HEK293 (cell line): Measurements from ENCODE around the gene F5.

Source experiments
- CTCF ChIA-PET: fragments of 350-600 bp; formaldehyde crosslinking; extraction: SDS; loops from one replicate; lab custom pipeline; 2021; ENCODE audit warnings: antibody characterized with exemption; lab: Yijun Ruan, JAX
- POLR2A ChIA-PET: fragments of 300-600 bp; formaldehyde crosslinking; extraction: SDS; loops from one replicate; lab custom pipeline; 2020; ENCODE audit warnings: antibody characterized with exemption, inconsistent platforms; lab: Yijun Ruan, JAX
- H3K27ac ChIP-seq: fragments of 200-500 bp; sonication (Bioruptor generic); 2 replicates; pipeline ENCODE4 v1.5.1; 2014; ENCODE audit warnings: low read depth, low read length, control low read depth, inconsistent platforms; ENCODE audit errors: extremely low read depth
- H3K36me3 ChIP-seq, 2 experiments: fragments of 200-500 bp in 1 of 2; sonication (Bioruptor generic) in 1 of 2; 1 replicate in 1 of 2; 2 replicates in 1 of 2; pipeline ENCODE4 v1.5.1; 2014 to 2017; ENCODE audit warnings: inconsistent platforms in 2 of 2, low read length in 2 of 2; ENCODE audit not compliant: control insufficient read depth in 2 of 2, insufficient read depth in 1 of 2
- H3K4me1 ChIP-seq: fragments of 200-500 bp; sonication (Bioruptor generic); 2 replicates; pipeline ENCODE4 v1.5.1; 2014; ENCODE audit warnings: mild to moderate bottlenecking, low read length, inconsistent platforms; ENCODE audit not compliant: control insufficient read depth, insufficient read depth
- H3K4me3 ChIP-seq: 2 replicates; pipeline ENCODE4 v1.5.1; 2011; ENCODE audit warnings: low read depth, mild to moderate bottlenecking, control low read depth, low read length, moderate library complexity
- H3K9me3 ChIP-seq: fragments of 200-500 bp; sonication (Bioruptor generic); 2 replicates; pipeline ENCODE4 v1.5.1; 2014; ENCODE audit warnings: low read depth, low read length, inconsistent platforms; ENCODE audit not compliant: control insufficient read depth, insufficient read depth
- GLIS2 ChIP-seq: fragments of 450-650 bp; formaldehyde crosslinking; IDR thresholded peaks from 2 replicates; pipeline ENCODE4 v1.5.1; 2016; ENCODE audit warnings: missing biosample characterization, missing genetic modification characterization
- IKZF3 ChIP-seq: fragments of 450-650 bp; IDR thresholded peaks from 2 replicates; pipeline ENCODE4 v1.5.0; 2018; ENCODE audit warnings: missing biosample characterization, mild to moderate bottlenecking, missing genetic modification characterization, moderate library complexity
- MZF1 ChIP-seq: fragments of 450-650 bp; formaldehyde crosslinking; IDR thresholded peaks from 2 replicates; pipeline ENCODE4 v1.5.1; 2017; ENCODE audit warnings: missing biosample characterization, missing genetic modification characterization, borderline replicate concordance
- SALL2 ChIP-seq: fragments of 450-650 bp; formaldehyde crosslinking; IDR thresholded peaks from 2 replicates; pipeline ENCODE4 v1.5.0; 2017; ENCODE audit warnings: missing biosample characterization, mild to moderate bottlenecking, missing genetic modification characterization, borderline replicate concordance
- TCF7L2 ChIP-seq: IDR thresholded peaks from 2 replicates; pipeline ENCODE4 v1.6.1; 2011; ENCODE audit warnings: low read depth, mild to moderate bottlenecking, inconsistent platforms, low read length, moderate library complexity, borderline replicate concordance
- ZBTB17 ChIP-seq: fragments of 450-650 bp; formaldehyde crosslinking; IDR thresholded peaks from 2 replicates; pipeline ENCODE4 v1.5.1; 2016; ENCODE audit warnings: missing biosample characterization, missing genetic modification characterization
- ZBTB20 ChIP-seq: fragments of 450-650 bp; formaldehyde crosslinking; IDR thresholded peaks from 2 replicates; pipeline ENCODE4 v1.5.1; 2016; ENCODE audit warnings: missing biosample characterization, missing genetic modification characterization
- ZNF133 ChIP-seq: fragments of 450-650 bp; formaldehyde crosslinking; IDR thresholded peaks from 2 replicates; pipeline ENCODE4 v1.5.1; 2016; ENCODE audit warnings: missing biosample characterization, missing genetic modification characterization
- ZNF138 ChIP-seq: fragments of 450-650 bp; formaldehyde crosslinking; IDR thresholded peaks from 2 replicates; pipeline ENCODE4 v1.5.1; 2016; ENCODE audit warnings: missing biosample characterization, missing genetic modification characterization, borderline replicate concordance
- ZNF2 ChIP-seq: fragments of 450-650 bp; formaldehyde crosslinking; IDR thresholded peaks from 2 replicates; pipeline ENCODE4 v1.5.1; 2016; ENCODE audit warnings: missing biosample characterization, missing genetic modification characterization
- ZNF223 ChIP-seq: fragments of 450-650 bp; formaldehyde crosslinking; IDR thresholded peaks from 2 replicates; pipeline ENCODE4 v1.5.1; 2016; ENCODE audit warnings: missing biosample characterization, missing genetic modification characterization
- ZNF514 ChIP-seq: fragments of 450-650 bp; formaldehyde crosslinking; IDR thresholded peaks from 2 replicates; pipeline ENCODE4 v1.5.1; 2016; ENCODE audit warnings: missing biosample characterization, missing genetic modification characterization
- ZNF558 ChIP-seq: fragments of 450-650 bp; formaldehyde crosslinking; IDR thresholded peaks from 2 replicates; pipeline ENCODE4 v1.5.1; 2016; ENCODE audit warnings: missing biosample characterization, missing genetic modification characterization
- ZNF610 ChIP-seq: fragments of 450-650 bp; formaldehyde crosslinking; IDR thresholded peaks from 2 replicates; pipeline ENCODE4 v1.5.1; 2016; ENCODE audit warnings: missing biosample characterization, missing genetic modification characterization, borderline replicate concordance
- ZNF624 ChIP-seq: fragments of 450-650 bp; formaldehyde crosslinking; IDR thresholded peaks from 2 replicates; pipeline ENCODE4 v1.5.1; 2017; ENCODE audit warnings: missing biosample characterization, missing genetic modification characterization
- ZNF664 ChIP-seq: fragments of 450-650 bp; formaldehyde crosslinking; IDR thresholded peaks from 2 replicates; pipeline ENCODE4 v1.5.1; 2016; ENCODE audit warnings: missing biosample characterization, missing genetic modification characterization
- ZNF677 ChIP-seq: fragments of 450-650 bp; IDR thresholded peaks from 2 replicates; pipeline ENCODE4 v1.5.0; 2018; ENCODE audit warnings: missing biosample characterization, mild to moderate bottlenecking, missing genetic modification characterization, moderate library complexity
- TF ChIP-seq, protein P1 (sequence below): fragments of 450-650 bp; formaldehyde crosslinking; IDR thresholded peaks from 2 replicates; pipeline ENCODE4 v1.5.1; 2016; ENCODE audit warnings: missing biosample characterization, missing genetic modification characterization, borderline replicate concordance
- TF ChIP-seq, protein P2 (sequence below): fragments of 450-650 bp; formaldehyde crosslinking; IDR thresholded peaks from 2 replicates; pipeline ENCODE4 v1.5.1; 2016; ENCODE audit warnings: missing biosample characterization, missing genetic modification characterization
- TF ChIP-seq, protein P3 (sequence below): fragments of 450-650 bp; formaldehyde crosslinking; IDR thresholded peaks from 2 replicates; pipeline ENCODE4 v1.5.1; 2016; ENCODE audit warnings: missing biosample characterization, missing genetic modification characterization, borderline replicate concordance
- TF ChIP-seq, protein P4 (sequence below): fragments of 450-650 bp; formaldehyde crosslinking; IDR thresholded peaks from 2 replicates; pipeline ENCODE4 v1.5.1; 2016; ENCODE audit warnings: missing biosample characterization, missing genetic modification characterization
- TF ChIP-seq, protein P5 (sequence below): fragments of 450-650 bp; formaldehyde crosslinking; IDR thresholded peaks from 2 replicates; pipeline ENCODE4 v1.5.1; 2016; ENCODE audit warnings: missing biosample characterization, missing genetic modification characterization

F5 gene

DNA sequence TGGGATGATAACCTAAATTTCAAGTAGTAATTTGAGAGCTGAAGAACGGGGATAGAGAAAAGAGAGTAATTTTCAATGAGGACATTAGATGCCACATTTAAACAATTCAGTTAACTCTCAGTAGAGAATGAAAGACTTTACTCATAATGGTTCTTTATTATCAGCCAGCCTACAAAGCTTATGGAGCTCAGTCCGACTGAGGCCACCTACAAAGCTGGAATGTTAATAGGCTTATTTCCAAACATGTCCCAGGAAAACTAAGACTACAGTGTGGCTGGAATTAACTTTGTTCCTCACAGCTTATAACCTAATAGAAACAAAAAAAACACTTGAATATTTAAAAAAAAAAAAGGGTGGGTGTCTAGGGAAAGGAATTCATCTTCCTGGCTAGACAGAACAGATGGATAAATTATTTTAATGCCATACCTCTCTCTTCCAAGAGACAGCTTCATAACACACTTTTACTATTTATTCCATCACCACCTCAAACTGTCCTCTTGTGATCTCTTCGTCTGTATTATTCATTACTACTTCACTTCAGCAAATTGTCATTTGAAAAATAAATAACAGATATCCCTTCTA, 110.4 kb downstream of the F5 start:
- CTCF ChIA-PET: interaction anchor here (0.6 kb wide), 2 partner anchors 9 to 107 kb away, joined by 3 read pairs; no protein-coding TSS in a partner anchor
- Histone ChIP-seq H3K4me3 (no peak overlapping the region), H3K27ac (no peak overlapping the region), H3K36me3 (peaks cover 0 to 7% of the 10 kb centered on the region in 2 experiments; a peak in 2 of 3 replicates), H3K9me3 (no peaks in the 10 kb centered on the region), H3K4me1 (peaks cover 3% of the 10 kb centered on the region; the same call in 1 of the 2 replicates)
- POLR2A ChIA-PET: no interaction called here
- TF ChIP-seq ZNF133 (tag by site-specific recombination): no peak
- TF ChIP-seq, protein P1, sequence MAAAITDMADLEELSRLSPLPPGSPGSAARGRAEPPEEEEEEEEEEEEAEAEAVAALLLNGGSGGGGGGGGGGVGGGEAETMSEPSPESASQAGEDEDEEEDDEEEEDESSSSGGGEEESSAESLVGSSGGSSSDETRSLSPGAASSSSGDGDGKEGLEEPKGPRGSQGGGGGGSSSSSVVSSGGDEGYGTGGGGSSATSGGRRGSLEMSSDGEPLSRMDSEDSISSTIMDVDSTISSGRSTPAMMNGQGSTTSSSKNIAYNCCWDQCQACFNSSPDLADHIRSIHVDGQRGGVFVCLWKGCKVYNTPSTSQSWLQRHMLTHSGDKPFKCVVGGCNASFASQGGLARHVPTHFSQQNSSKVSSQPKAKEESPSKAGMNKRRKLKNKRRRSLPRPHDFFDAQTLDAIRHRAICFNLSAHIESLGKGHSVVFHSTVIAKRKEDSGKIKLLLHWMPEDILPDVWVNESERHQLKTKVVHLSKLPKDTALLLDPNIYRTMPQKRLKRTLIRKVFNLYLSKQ (tag by site-specific recombination): no peak
- TF ChIP-seq, protein P2, sequence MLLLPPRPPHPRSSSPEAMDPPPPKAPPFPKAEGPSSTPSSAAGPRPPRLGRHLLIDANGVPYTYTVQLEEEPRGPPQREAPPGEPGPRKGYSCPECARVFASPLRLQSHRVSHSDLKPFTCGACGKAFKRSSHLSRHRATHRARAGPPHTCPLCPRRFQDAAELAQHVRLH: no peak
- no peak for TF ChIP-seq ZBTB20 (tag by site-specific recombination)
- no peak for TF ChIP-seq ZNF677 (tag by site-specific recombination)
- TF ChIP-seq GLIS2 (tag by site-specific recombination): no peak
- no peak for TF ChIP-seq ZNF223 (tag by site-specific recombination)
- no peak for TF ChIP-seq ZNF624 (tag by site-specific recombination)
- TF ChIP-seq ZNF664: no peak
- TF ChIP-seq TCF7L2: no peak
- TF ChIP-seq ZNF558: no peak

DNA sequence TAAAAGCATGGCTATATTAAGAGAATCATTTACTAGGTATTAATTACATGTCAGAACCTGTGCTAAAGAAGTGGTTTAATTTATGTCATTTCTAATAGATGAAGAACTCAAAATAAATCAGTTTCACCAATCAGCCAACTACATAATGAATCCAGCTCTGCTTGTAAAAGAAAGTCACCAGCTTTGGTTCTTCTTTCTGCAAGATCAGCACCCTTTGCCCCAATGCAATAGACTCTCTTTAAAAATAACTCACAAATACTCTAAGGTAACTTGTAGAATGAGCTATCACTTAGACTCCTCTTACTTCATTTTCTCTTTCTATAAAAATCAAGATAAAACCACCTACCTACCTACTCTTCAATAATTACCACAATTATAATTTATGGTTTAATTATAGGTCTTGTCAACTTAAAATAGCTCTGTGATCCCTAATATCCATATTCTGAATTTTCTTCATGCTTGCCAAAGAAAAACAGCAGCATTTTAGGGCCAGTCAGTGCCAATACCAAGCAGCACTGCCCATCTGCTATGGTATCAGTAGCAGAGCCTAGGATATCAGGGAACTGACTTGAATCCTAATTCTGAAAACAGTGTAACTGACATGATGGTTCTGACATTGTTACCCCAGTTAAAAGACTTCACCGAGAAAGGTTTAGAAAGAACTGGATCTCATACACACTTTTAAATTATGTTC, 111.8 kb downstream of the F5 start:
- ChIA-PET POLR2A (no interaction called here), CTCF (no interaction called here)
- peaks cover 0 to 7% of the 10 kb centered on the region in 2 experiments; a peak in 2 of 3 replicates for H3K36me3 ChIP-seq
- no peak for TF ChIP-seq MZF1 (tag by site-specific recombination)
- TF ChIP-seq IKZF3 (tag by site-specific recombination): no peak
- TF ChIP-seq ZBTB17 (tag by site-specific recombination): no peak
- TF ChIP-seq ZNF514 (tag by site-specific recombination): no peak
- no peak for TF ChIP-seq ZNF610 (tag by site-specific recombination)
- no peak for TF ChIP-seq ZNF2 (tag by site-specific recombination)
- no peak for TF ChIP-seq SALL2 (tag by site-specific recombination)
- TF ChIP-seq, protein P3, sequence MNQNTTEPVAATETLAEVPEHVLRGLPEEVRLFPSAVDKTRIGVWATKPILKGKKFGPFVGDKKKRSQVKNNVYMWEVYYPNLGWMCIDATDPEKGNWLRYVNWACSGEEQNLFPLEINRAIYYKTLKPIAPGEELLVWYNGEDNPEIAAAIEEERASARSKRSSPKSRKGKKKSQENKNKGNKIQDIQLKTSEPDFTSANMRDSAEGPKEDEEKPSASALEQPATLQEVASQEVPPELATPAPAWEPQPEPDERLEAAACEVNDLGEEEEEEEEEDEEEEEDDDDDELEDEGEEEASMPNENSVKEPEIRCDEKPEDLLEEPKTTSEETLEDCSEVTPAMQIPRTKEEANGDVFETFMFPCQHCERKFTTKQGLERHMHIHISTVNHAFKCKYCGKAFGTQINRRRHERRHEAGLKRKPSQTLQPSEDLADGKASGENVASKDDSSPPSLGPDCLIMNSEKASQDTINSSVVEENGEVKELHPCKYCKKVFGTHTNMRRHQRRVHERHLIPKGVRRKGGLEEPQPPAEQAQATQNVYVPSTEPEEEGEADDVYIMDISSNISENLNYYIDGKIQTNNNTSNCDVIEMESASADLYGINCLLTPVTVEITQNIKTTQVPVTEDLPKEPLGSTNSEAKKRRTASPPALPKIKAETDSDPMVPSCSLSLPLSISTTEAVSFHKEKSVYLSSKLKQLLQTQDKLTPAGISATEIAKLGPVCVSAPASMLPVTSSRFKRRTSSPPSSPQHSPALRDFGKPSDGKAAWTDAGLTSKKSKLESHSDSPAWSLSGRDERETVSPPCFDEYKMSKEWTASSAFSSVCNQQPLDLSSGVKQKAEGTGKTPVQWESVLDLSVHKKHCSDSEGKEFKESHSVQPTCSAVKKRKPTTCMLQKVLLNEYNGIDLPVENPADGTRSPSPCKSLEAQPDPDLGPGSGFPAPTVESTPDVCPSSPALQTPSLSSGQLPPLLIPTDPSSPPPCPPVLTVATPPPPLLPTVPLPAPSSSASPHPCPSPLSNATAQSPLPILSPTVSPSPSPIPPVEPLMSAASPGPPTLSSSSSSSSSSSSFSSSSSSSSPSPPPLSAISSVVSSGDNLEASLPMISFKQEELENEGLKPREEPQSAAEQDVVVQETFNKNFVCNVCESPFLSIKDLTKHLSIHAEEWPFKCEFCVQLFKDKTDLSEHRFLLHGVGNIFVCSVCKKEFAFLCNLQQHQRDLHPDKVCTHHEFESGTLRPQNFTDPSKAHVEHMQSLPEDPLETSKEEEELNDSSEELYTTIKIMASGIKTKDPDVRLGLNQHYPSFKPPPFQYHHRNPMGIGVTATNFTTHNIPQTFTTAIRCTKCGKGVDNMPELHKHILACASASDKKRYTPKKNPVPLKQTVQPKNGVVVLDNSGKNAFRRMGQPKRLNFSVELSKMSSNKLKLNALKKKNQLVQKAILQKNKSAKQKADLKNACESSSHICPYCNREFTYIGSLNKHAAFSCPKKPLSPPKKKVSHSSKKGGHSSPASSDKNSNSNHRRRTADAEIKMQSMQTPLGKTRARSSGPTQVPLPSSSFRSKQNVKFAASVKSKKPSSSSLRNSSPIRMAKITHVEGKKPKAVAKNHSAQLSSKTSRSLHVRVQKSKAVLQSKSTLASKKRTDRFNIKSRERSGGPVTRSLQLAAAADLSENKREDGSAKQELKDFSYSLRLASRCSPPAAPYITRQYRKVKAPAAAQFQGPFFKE (tag by site-specific recombination): no peak
- TF ChIP-seq, protein P4, sequence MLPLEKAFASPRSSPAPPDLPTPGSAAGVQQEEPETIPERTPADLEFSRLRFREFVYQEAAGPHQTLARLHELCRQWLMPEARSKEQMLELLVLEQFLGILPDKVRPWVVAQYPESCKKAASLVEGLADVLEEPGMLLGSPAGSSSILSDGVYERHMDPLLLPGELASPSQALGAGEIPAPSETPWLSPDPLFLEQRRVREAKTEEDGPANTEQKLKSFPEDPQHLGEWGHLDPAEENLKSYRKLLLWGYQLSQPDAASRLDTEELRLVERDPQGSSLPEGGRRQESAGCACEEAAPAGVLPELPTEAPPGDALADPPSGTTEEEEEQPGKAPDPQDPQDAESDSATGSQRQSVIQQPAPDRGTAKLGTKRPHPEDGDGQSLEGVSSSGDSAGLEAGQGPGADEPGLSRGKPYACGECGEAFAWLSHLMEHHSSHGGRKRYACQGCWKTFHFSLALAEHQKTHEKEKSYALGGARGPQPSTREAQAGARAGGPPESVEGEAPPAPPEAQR (tag by site-specific recombination): no peak
- TF ChIP-seq ZNF138 (tag by site-specific recombination): no peak
- TF ChIP-seq, protein P5, sequence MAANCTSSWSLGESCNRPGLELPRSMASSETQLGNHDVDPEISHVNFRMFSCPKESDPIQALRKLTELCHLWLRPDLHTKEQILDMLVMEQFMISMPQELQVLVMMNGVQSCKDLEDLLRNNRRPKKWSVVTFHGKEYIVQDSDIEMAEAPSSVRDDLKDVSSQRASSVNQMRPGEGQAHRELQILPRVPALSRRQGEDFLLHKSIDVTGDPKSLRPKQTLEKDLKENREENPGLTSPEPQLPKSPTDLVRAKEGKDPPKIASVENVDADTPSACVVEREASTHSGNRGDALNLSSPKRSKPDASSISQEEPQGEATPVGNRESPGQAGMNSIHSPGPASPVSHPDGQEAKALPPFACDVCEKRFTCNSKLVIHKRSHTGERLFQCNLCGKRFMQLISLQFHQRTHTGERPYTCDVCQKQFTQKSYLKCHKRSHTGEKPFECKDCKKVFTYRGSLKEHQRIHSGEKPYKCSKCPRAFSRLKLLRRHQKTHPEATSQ (tag by site-specific recombination): no peak
- peaks cover under 1% of the 10 kb centered on the region; the same call in 1 of the 2 replicates for H3K4me1 ChIP-seq
- no peaks in the 10 kb centered on the region for H3K9me3 ChIP-seq
- H3K4me3 ChIP-seq: no peak overlapping the region
- H3K27ac ChIP-seq: no peak overlapping the region
